Smooth muscle cell (in vitro differentiated cells): Measurements from ENCODE around the gene SYCE3. TPM values are rescaled to one million over a fixed set of nuclear protein-coding genes. Genes with fewer than 3 reads are reported as not detected.

Source experiments
- DNase-seq: peaks from one replicate; lab custom pipeline; 2025; ENCODE audit not compliant: unreplicated experiment; lab: John Stamatoyannopoulos, UW
- H2AFZ ChIP-seq: fragments of 200-600 bp; sonication (generic); 2 replicates; pipeline ENCODE4 v1.6.0; 2016; ENCODE audit warnings: antibody characterized with exemption, low read depth, mild to moderate bottlenecking
- H3F3A ChIP-seq: fragments of 200-600 bp; sonication (generic); 2 replicates; pipeline ENCODE4 v1.6.0; 2017; ENCODE audit warnings: antibody characterized with exemption, low read depth
- H3K27ac ChIP-seq: fragments of 200-600 bp; sonication (generic); 2 replicates; pipeline ENCODE4 v1.5.1; 2016; ENCODE audit warnings: low read depth, mild to moderate bottlenecking
- H3K27me3 ChIP-seq: fragments of 200-600 bp; sonication (generic); 2 replicates; pipeline ENCODE4 v1.6.1; 2016; ENCODE audit warnings: low read depth, mild to moderate bottlenecking
- H3K36me3 ChIP-seq: fragments of 200-600 bp; sonication (generic); 2 replicates; pipeline ENCODE4 v1.5.1; 2016; ENCODE audit warnings: low read depth
- H3K4me1 ChIP-seq: fragments of 200-600 bp; sonication (generic); 2 replicates; pipeline ENCODE4 v1.5.1; 2016; ENCODE audit warnings: low read depth
- H3K4me2 ChIP-seq: fragments of 200-600 bp; sonication (generic); 2 replicates; pipeline ENCODE4 v1.6.0; 2016; ENCODE audit warnings: mild to moderate bottlenecking
- H3K4me3 ChIP-seq: fragments of 200-600 bp; sonication (generic); 2 replicates; pipeline ENCODE4 v1.5.1; 2016; ENCODE audit warnings: mild to moderate bottlenecking
- H3K79me2 ChIP-seq: fragments of 200-600 bp; sonication (generic); 2 replicates; pipeline ENCODE4 v1.6.0; 2016; ENCODE audit warnings: low read depth, mild to moderate bottlenecking
- H3K9ac ChIP-seq: fragments of 200-600 bp; sonication (generic); 2 replicates; pipeline ENCODE4 v1.6.0; 2016; ENCODE audit warnings: low read depth
- H3K9me3 ChIP-seq: fragments of 200-600 bp; sonication (generic); replicated peaks from 2 replicates; pipeline ENCODE4 v1.5.1; 2016; ENCODE audit warnings: low read depth
- H4K20me1 ChIP-seq: fragments of 200-600 bp; sonication (generic); 2 replicates; pipeline ENCODE4 v1.6.0; 2016; ENCODE audit warnings: low read depth
- CTCF ChIP-seq: fragments of 200-600 bp; sonication (generic); IDR thresholded peaks from 2 replicates; pipeline ENCODE4 v1.5.1; 2017; ENCODE audit warnings: borderline replicate concordance, mild to moderate bottlenecking, antibody characterized with exemption; ENCODE audit not compliant: insufficient read depth, poor library complexity, severe bottlenecking
- WGBS: methylation state at CpG from one replicate; pipeline ENCODE4 v1.1.7; 2016; ENCODE audit warnings: low lambda C conversion rate; 5-methylcytosine and 5-hydroxymethylcytosine counted together
- polyA plus RNA-seq: library from polyadenylated mRNA; unstranded; fragments of >200 nt; fragmentation: Nextera tagmentation; extraction: Ambion mirVana; gene quantifications from 2 replicates; pipeline ENCODE4 v1.2.1, GENCODE V29; 2016
- total RNA-seq: library from RNA; depleted of rRNA; stranded (reverse); fragments of >200 nt; gene quantifications from 2 replicates; pipeline ENCODE4 v1.2.3, GENCODE V29; 2014

Gene SYCE3
- total and polyA plus RNA-seq, 2 experiments from 2014 or later: not detected

GRCh38 chr22:50504369-50505211 lies 58.1 kb downstream of the SYCE3 start:
- no peaks in the 10 kb centered on the region for H3K36me3 ChIP-seq
- peaks cover 30% of the 10 kb centered on the region for H3K79me2 ChIP-seq
- H3K27me3 ChIP-seq: no peaks in the 10 kb centered on the region
- H3K4me1 ChIP-seq: peaks cover 12% of the 10 kb centered on the region
- H3K9me3 ChIP-seq: no peaks in the 10 kb centered on the region
- H4K20me1 ChIP-seq: peaks cover 5% of the 10 kb centered on the region
- no peak for TF ChIP-seq CTCF
- no peak for DNase-seq
- H3K27ac ChIP-seq: no peak overlapping the region
- H3F3A ChIP-seq: peaks cover 6% of the 10 kb centered on the region
- H3K4me2 ChIP-seq: no peak overlapping the region
- WGBS: 98% methylated on average over 30 of the region's 44 CpGs
- no peak overlapping the region for H3K9ac ChIP-seq
- no peak overlapping the region for H3K4me3 ChIP-seq
- no peak overlapping the region for H2AFZ ChIP-seq

GRCh38 chr22:50503475-50504145 lies 59.1 kb downstream of the SYCE3 start:
- H3K27ac ChIP-seq: no peak overlapping the region
- TF ChIP-seq CTCF: no peak
- no peaks in the 10 kb centered on the region for H3K9me3 ChIP-seq
- no peaks in the 10 kb centered on the region for H4K20me1 ChIP-seq
- H3K36me3 ChIP-seq: no peaks in the 10 kb centered on the region
- no peak overlapping the region for H3K9ac ChIP-seq
- H3K4me2 ChIP-seq: no peak overlapping the region
- no peak overlapping the region for H3K4me3 ChIP-seq
- H3K79me2 ChIP-seq: peaks cover 20% of the 10 kb centered on the region
- no peak overlapping the region for H2AFZ ChIP-seq
- 97% methylated on average over 6 of the region's 26 CpGs for WGBS
- no peak for DNase-seq
- H3F3A ChIP-seq: peaks cover 2% of the 10 kb centered on the region
- H3K27me3 ChIP-seq: no peaks in the 10 kb centered on the region
- H3K4me1 ChIP-seq: peaks cover 7% of the 10 kb centered on the region

DNA sequence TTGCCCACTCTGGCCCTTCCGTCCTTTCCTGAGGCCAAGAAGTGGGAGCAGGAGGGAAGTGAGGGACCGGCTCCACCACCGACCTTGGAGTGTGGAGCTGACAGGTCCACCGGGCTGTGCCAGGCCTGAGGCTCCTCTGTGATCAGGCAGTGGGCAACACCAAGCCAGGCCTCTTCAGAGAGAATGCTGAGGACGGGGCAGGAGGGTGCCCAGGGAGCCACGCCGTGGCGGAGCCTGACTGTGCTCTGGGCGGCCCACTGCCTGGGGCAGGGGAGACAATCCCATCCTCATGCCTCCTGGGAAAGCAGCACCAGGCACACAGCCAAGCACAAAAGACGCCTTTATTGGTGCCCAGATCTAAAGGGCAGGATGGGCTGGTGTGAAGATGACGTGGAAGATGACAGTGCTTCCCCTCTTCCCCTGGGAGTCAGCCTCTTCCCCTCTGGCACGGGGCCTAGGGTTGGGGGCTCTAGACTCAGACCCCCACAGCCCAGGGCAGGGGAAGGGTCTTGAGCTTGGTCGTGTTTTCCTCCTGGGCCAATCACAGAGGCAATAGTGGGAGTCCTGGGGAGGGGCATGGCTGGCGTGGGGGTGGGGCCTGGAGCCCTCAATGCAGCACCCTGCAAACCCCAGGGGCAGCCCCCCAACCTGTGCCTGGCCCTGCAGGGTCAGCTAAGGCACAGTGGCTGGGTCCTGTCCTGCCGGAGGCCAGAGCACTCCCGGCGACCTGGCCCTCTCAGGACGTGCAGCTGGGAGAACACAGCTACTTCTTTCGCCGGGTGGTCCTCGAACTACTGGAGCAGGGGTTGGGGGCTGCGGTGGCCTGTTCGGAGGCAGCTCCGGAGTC lies 59.9 kb downstream of the SYCE3 start:
- H3F3A ChIP-seq: no peaks in the 10 kb centered on the region
- no peak overlapping the region for H3K27ac ChIP-seq
- peaks cover 17% of the 10 kb centered on the region for H3K79me2 ChIP-seq
- H4K20me1 ChIP-seq: no peaks in the 10 kb centered on the region
- DNase-seq: no peak
- 91% methylated on average over 24 of the region's 24 CpGs for WGBS
- TF ChIP-seq CTCF: no peak
- H3K9ac ChIP-seq: no peak overlapping the region
- no peaks in the 10 kb centered on the region for H3K36me3 ChIP-seq
- H3K4me2 ChIP-seq: no peak overlapping the region
- no peaks in the 10 kb centered on the region for H3K9me3 ChIP-seq
- no peak overlapping the region for H3K4me3 ChIP-seq
- no peaks in the 10 kb centered on the region for H3K27me3 ChIP-seq
- H3K4me1 ChIP-seq: peaks cover 7% of the 10 kb centered on the region
- no peak overlapping the region for H2AFZ ChIP-seq
